ENCODE data around the gene USP51.
"Not testable (repeated sequence)": the region's sequence is repeated elsewhere in the genome, so short reads cannot be mapped to it uniquely, and the experiment has no call there.

Gene USP51

DNA sequence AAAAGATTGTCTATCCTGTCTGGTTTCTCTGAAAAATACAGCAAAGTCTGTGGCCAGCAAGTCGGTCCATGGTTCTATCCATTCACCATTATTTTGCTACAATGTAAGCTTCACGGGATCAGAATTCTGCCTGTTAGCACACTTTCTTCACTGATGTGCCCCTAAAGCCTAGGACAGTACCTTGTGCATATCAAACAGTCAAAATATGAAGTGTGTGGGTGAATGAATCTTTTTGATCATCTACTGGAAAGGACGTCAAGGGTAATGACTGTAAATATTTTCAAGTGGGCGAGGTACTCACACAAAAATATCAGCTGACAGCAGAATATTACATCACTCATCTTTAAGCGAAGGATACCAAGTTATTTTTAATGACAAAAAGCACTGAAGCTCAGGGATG lies 24.5 kb downstream of the USP51 start:
- not testable (repeated sequence) for DNase-seq (ENCODE audit: low spot score)

- DNase-seq (ENCODE audit: low spot score), result not testable (repeated sequence)
These were observed 25.6 kb downstream of the USP51 start for GRCh38 chrX:55464050-55464449.

DNA sequence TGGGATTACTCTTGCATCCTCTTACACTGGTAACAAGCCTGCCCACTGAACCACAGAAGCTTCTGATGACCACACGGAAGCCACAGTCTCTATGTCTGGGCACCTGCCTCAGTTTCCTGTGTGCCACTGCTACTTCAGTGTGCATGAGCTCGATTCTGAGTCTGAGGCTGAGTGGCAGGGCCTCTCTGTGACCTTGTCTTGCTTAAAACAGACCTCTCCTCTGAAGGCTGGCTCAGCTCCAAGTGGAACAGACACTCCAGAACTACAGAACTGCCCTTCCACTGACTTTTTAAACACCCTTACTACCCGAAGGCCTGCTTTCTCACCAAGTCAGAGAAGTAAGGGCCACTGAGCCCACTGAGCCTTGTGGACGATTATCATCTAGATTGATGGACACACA lies 29.7 kb downstream of the USP51 start:
- not testable (repeated sequence) for DNase-seq (ENCODE audit: low spot score)

DNA sequence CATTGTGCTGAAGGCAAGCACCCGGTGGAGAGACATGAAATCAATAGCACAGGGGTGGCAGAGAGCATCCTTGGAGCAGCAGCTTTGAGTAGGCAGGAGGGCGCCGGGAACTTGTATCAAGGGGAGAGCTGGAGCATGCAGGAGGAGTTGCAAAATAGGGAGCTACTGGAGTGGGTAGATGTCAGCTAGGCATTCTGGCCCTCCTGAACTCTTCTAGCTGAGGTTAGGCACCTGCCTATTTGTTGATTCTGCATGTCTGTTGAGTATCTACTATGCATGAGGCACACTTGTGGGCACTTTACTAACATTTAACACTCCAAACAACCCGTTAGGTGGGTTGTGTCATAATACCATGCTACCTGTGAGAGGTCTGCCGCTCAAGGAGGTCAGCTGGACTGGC lies 30.2 kb downstream of the USP51 start:
- not testable (repeated sequence) for DNase-seq (ENCODE audit: low spot score)

- not testable (repeated sequence) for DNase-seq (ENCODE audit: low spot score)
These were observed 33.9 kb downstream of the USP51 start for GRCh38 chrX:55455708-55456107.

DNA sequence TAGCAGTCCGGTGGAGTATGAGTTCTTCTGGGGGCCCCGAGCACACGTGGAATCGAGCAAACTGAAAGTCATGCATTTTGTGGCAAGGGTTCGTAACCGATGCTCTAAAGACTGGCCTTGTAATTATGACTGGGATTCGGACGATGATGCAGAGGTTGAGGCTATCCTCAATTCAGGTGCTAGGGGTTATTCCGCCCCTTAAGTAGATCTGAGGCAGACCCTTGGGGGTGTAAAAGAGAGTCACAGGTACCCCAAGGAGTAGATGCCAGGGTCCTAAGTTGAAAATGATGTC lies 36.9 kb downstream of the USP51 start:
- DNase-seq (ENCODE audit: low spot score), result no peak

- no peak for DNase-seq (ENCODE audit: low spot score)
These were observed 37.4 kb downstream of the USP51 start, which contains the start of gene MAGEH1 for GRCh38 chrX:55451990-55452832. Gene MAGEH1, plus strand, starts transcription at chrX:55452127. Its CDS starts 248 bp downstream, at chrX:55452375.

DNA sequence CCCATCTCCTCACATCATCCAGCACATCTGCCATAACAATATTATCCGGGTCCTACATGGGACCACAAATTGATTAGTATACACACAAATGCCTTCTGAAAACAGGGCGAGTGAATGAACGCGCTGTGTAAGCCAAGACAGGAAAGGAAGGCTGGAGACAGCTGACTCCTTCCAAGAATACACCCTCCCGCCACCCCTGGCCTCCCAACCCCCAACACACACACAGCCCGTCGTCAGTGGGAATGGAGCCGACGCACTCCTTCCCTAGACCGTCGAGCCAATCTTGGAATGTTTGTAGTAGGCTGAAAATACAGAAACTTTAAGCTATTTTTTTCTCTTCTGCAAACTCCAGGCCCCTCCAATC lies 38.0 kb downstream of the USP51 start:
- DNase-seq (ENCODE audit: low spot score), result no peak

GRCh38 chrX:55451141-55451540 lies 38.5 kb downstream of the USP51 start:
- no peak for DNase-seq (ENCODE audit: low spot score)

GRCh38 chrX:55450259-55450658 lies 39.4 kb downstream of the USP51 start:
- DNase-seq (ENCODE audit: low spot score), result no peak

GRCh38 chrX:55443468-55443867 lies 46.2 kb downstream of the USP51 start:
- not testable (repeated sequence) for DNase-seq (ENCODE audit: low spot score)

Data from LoVo (cell line).